Stimulated activated CD4-positive, alpha-beta T cell treated with anti-CD3 and anti-CD28 coated beads, Interleukin-12 subunit alpha, Interleukin-12 subunit beta, amount 100 ng/mL, for 24 hours (primary cell): Measurements from ENCODE around the gene PDK3.

ENCODE experiments used
- DNase-seq, 2 experiments: peaks; one replicate each; pipeline ENCODE4 v3.0.0-alpha.2; 2020; ENCODE audit warnings: low read depth in 2 of 2

PDK3 gene

GRCh38 chrX:24553011-24553410 lies 87.9 kb downstream of the PDK3 start:
- no peak for DNase-seq

GRCh38 chrX:24561121-24561520 lies 96.0 kb downstream of the PDK3 start:
- no peak for DNase-seq

GRCh38 chrX:24563291-24564010 lies 98.4 kb downstream of the PDK3 start:
- DNase-seq: no peak

GRCh38 chrX:24566240-24566639 lies 101.2 kb downstream of the PDK3 start:
- DNase-seq: no peak

- no peak for DNase-seq
Observed at GRCh38 chrX:24567169-24567568, 102.1 kb downstream of the PDK3 start.

GRCh38 chrX:24574743-24575142 lies 109.7 kb downstream of the PDK3 start:
- DNase-seq: no peak

- no peak for DNase-seq
Observed at GRCh38 chrX:24575496-24575895, 110.4 kb downstream of the PDK3 start.

- no peak for DNase-seq
Observed at GRCh38 chrX:24577091-24577490, 112.0 kb downstream of the PDK3 start.
